Activated CD8-positive, alpha-beta memory T cell treated with anti-CD3 and anti-CD28 coated beads, Interleukin-2, amount 10 ng/mL, durations not matched to agents 7 days and 5 days (primary cell): ENCODE results near the gene ARSJ. TPM values are rescaled to one million over a fixed set of nuclear protein-coding genes. Genes with fewer than 3 reads are reported as not detected.
"Not testable (repeated sequence)": the region's sequence is repeated elsewhere in the genome, so short reads cannot be mapped to it uniquely, and the experiment has no call there.

ENCODE experiments used
- ATAC-seq: fragments of 150-1000 bp; cut with Tn5 transposase; one replicate; pipeline ENCODE4 v1.10.0; 2021; ENCODE audit warnings: moderate library complexity
- CTCF ChIA-PET: fragments of 350-600 bp; sonication (Branson Sonifier 250); formaldehyde crosslinking; loops from one replicate; lab custom pipeline; 2021; ENCODE audit warnings: antibody characterized with exemption; lab: Charles Lee
- DNase-seq: peaks from one replicate; pipeline ENCODE4 v3.0.0-alpha.2; 2020
- H3K27ac Mint-ChIP-seq: one replicate; pipeline ENCODE4 v1.8.0; 2021; ENCODE audit warnings: mild to moderate bottlenecking, mixed read lengths
- H3K27me3 Mint-ChIP-seq: one replicate; pipeline ENCODE4 v1.8.0; 2021; ENCODE audit warnings: mixed read lengths
- H3K36me3 Mint-ChIP-seq: one replicate; pipeline ENCODE4 v1.8.0; 2021; ENCODE audit warnings: mild to moderate bottlenecking, mixed read lengths
- H3K4me1 Mint-ChIP-seq: one replicate; pipeline ENCODE4 v1.8.0; 2021; ENCODE audit warnings: mixed read lengths
- H3K4me3 Mint-ChIP-seq: one replicate; pipeline ENCODE4 v1.8.0; 2021; ENCODE audit warnings: mild to moderate bottlenecking, moderate library complexity, mixed read lengths
- H3K9me3 Mint-ChIP-seq: one replicate; pipeline ENCODE4 v1.8.0; 2022; ENCODE audit warnings: low read depth, mixed read lengths
- total RNA-seq, 2 experiments: library from RNA; stranded (reverse); gene quantifications; one replicate each; pipeline ENCODE4 v1.2.3, GENCODE V29; 2021

ARSJ gene
- not detected for total RNA-seq

- H3K4me3 Mint-ChIP-seq, result peak within 1 kb of the TSS; percentile 56
- H3K9me3 Mint-ChIP-seq, result no peaks in the 10 kb centered on the region
- CTCF ChIA-PET, result no interaction called here
- peaks cover 10% of the 10 kb centered on the region for H3K4me1 Mint-ChIP-seq
- peak; percentile 30 for ATAC-seq
- DNase-seq, result no peak
- H3K27me3 Mint-ChIP-seq, result peaks cover 58% of the 10 kb centered on the region
- H3K36me3 Mint-ChIP-seq, result no peaks in the 10 kb centered on the region
- no peak within 1 kb of the TSS for H3K27ac Mint-ChIP-seq
Observed at GRCh38 chr4:113979148-113979904, at the start of gene ARSJ. ARSJ (minus strand) TSS chr4:113979647; CDS start chr4:113978834, 813 bp downstream.

GRCh38 chr4:114028071-114028470 is 48.6 kb upstream of the ARSJ start:
- DNase-seq, result no peak
- no peak overlapping the region for H3K4me3 Mint-ChIP-seq
- H3K36me3 Mint-ChIP-seq, result no peaks in the 10 kb centered on the region
- no peak overlapping the region for H3K27ac Mint-ChIP-seq
- H3K9me3 Mint-ChIP-seq, result no peaks in the 10 kb centered on the region
- CTCF ChIA-PET, result no interaction called here
- H3K27me3 Mint-ChIP-seq, result no peaks in the 10 kb centered on the region
- ATAC-seq, result no peak
- no peaks in the 10 kb centered on the region for H3K4me1 Mint-ChIP-seq

GRCh38 chr4:114027596-114027995 is 48.1 kb upstream of the ARSJ start:
- CTCF ChIA-PET, result no interaction called here
- H3K36me3 Mint-ChIP-seq, result no peaks in the 10 kb centered on the region
- no peak overlapping the region for H3K27ac Mint-ChIP-seq

GRCh38 chr4:114026447-114026846 is 47.0 kb upstream of the ARSJ start:
- H3K27me3 Mint-ChIP-seq, result no peaks in the 10 kb centered on the region
- CTCF ChIA-PET, result no interaction called here
- H3K9me3 Mint-ChIP-seq, result no peaks in the 10 kb centered on the region
- DNase-seq (no peak), ATAC-seq (no peak)
- no peak overlapping the region for H3K4me3 Mint-ChIP-seq
- no peaks in the 10 kb centered on the region for H3K36me3 Mint-ChIP-seq
- no peaks in the 10 kb centered on the region for H3K4me1 Mint-ChIP-seq
- no peak overlapping the region for H3K27ac Mint-ChIP-seq

More at GRCh38 chr4:114027596-114027995, 48.1 kb upstream of the ARSJ start:
- Mint-ChIP-seq H3K27me3 (no peaks in the 10 kb centered on the region), H3K4me1 (no peaks in the 10 kb centered on the region), H3K4me3 (no peak overlapping the region), H3K9me3 (no peaks in the 10 kb centered on the region)
- ATAC-seq, result no peak
- DNase-seq, result no peak

- H3K27ac Mint-ChIP-seq, result no peak overlapping the region
- CTCF ChIA-PET, result no interaction called here
- no peaks in the 10 kb centered on the region for H3K4me1 Mint-ChIP-seq
- no peaks in the 10 kb centered on the region for H3K9me3 Mint-ChIP-seq
- no peak for DNase-seq
- no peak for ATAC-seq
- H3K4me3 Mint-ChIP-seq, result no peak overlapping the region
- H3K27me3 Mint-ChIP-seq, result no peaks in the 10 kb centered on the region
- H3K36me3 Mint-ChIP-seq, result no peaks in the 10 kb centered on the region
Observed at GRCh38 chr4:114025176-114025777, 45.8 kb upstream of the ARSJ start.

- DNase-seq, result no peak
- H3K27me3 Mint-ChIP-seq, result no peaks in the 10 kb centered on the region
- CTCF ChIA-PET, result no interaction called here
- H3K36me3 Mint-ChIP-seq, result peaks cover 2% of the 10 kb centered on the region
- no peak overlapping the region for H3K4me3 Mint-ChIP-seq
- H3K9me3 Mint-ChIP-seq, result no peaks in the 10 kb centered on the region
- ATAC-seq, result no peak
- no peak overlapping the region for H3K27ac Mint-ChIP-seq
- H3K4me1 Mint-ChIP-seq, result peaks cover 2% of the 10 kb centered on the region
Observed at GRCh38 chr4:114021451-114021850, 42.0 kb upstream of the ARSJ start.

- Mint-ChIP-seq H3K4me3 (no peak overlapping the region), H3K27ac (no peak overlapping the region), H3K9me3 (no peaks in the 10 kb centered on the region), H3K4me1 (peaks cover 2% of the 10 kb centered on the region), H3K36me3 (peaks cover 2% of the 10 kb centered on the region), H3K27me3 (no peaks in the 10 kb centered on the region)
- no peak for DNase-seq
- CTCF ChIA-PET, result no interaction called here
- ATAC-seq, result no peak
Observed at GRCh38 chr4:114019969-114020358, 40.5 kb upstream of the ARSJ start.

- Mint-ChIP-seq H3K27ac (no peak overlapping the region), H3K9me3 (no peaks in the 10 kb centered on the region), H3K4me1 (peaks cover 2% of the 10 kb centered on the region), H3K27me3 (no peaks in the 10 kb centered on the region), H3K4me3 (no peak overlapping the region), H3K36me3 (peaks cover 2% of the 10 kb centered on the region)
- CTCF ChIA-PET, result no interaction called here
- no peak for ATAC-seq
- no peak for DNase-seq
Observed at GRCh38 chr4:114019276-114019968, 40.0 kb upstream of the ARSJ start.

- H3K4me3 Mint-ChIP-seq, result no peak overlapping the region
- DNase-seq (no peak), ATAC-seq (no peak)
- H3K27ac Mint-ChIP-seq, result no peak overlapping the region
- H3K4me1 Mint-ChIP-seq, result peaks cover 2% of the 10 kb centered on the region
- no peaks in the 10 kb centered on the region for H3K9me3 Mint-ChIP-seq
- no peaks in the 10 kb centered on the region for H3K27me3 Mint-ChIP-seq
- CTCF ChIA-PET, result interaction anchor here (0.6 kb wide), 1 partner anchor 624 kb away, joined by 4 read pairs; no protein-coding TSS in a partner anchor
- peaks cover 2% of the 10 kb centered on the region for H3K36me3 Mint-ChIP-seq
Observed at GRCh38 chr4:114017120-114017917, 37.9 kb upstream of the ARSJ start.

GRCh38 chr4:114015444-114015899 is 36.0 kb upstream of the ARSJ start:
- no peak for ATAC-seq
- Mint-ChIP-seq H3K36me3 (peaks cover 2% of the 10 kb centered on the region), H3K4me1 (peaks cover 2% of the 10 kb centered on the region), H3K9me3 (no peaks in the 10 kb centered on the region), H3K27me3 (no peaks in the 10 kb centered on the region), H3K27ac (no peak overlapping the region), H3K4me3 (no peak overlapping the region)
- DNase-seq, result no peak
- CTCF ChIA-PET, result interaction anchor here (1.1 kb wide), 1 partner anchor 55 kb away, joined by 4 read pairs; no protein-coding TSS in a partner anchor

- H3K27ac Mint-ChIP-seq, ATAC-seq, DNase-seq, H3K36me3 Mint-ChIP-seq, H3K9me3 Mint-ChIP-seq, CTCF ChIA-PET, H3K27me3 Mint-ChIP-seq, H3K4me3 Mint-ChIP-seq, H3K4me1 Mint-ChIP-seq: not testable (repeated sequence)
Observed at GRCh38 chr4:114013201-114013600, 33.8 kb upstream of the ARSJ start.

- ATAC-seq (no peak), DNase-seq (no peak)
- H3K27ac Mint-ChIP-seq, result no peak overlapping the region
- H3K36me3 Mint-ChIP-seq, result peaks cover 2% of the 10 kb centered on the region
- H3K4me1 Mint-ChIP-seq, result peaks cover 2% of the 10 kb centered on the region
- CTCF ChIA-PET, result no interaction called here
- no peak overlapping the region for H3K4me3 Mint-ChIP-seq
- no peaks in the 10 kb centered on the region for H3K9me3 Mint-ChIP-seq
- H3K27me3 Mint-ChIP-seq, result no peaks in the 10 kb centered on the region
Observed at GRCh38 chr4:114012749-114013148, 33.3 kb upstream of the ARSJ start.
